Right lobe of liver (tissue), 4 donors: ENCODE results near the gene BEST4.

ENCODE experiments used
- POLR2A ChIP-seq: fragments of 450-650 bp; IDR thresholded peaks from one replicate; pipeline ENCODE4 v1.6.1; 2017; ENCODE audit warnings: antibody characterized with exemption, mild to moderate bottlenecking
- TF ChIP-seq, protein P1 (sequence below), 4 donors: fragments of 200-600 bp in 3 of 4; fragments of 450-650 bp in 1 of 4; IDR thresholded peaks; one replicate each; pipeline versions ENCODE4 v1.5.1 to v1.8.0; 2016 to 2022; ENCODE audit warnings: antibody characterized with exemption in 4 of 4, mild to moderate bottlenecking in 2 of 4
- donor health status: DM: no; HTN: no; CAD: no.
- donor health status: DM: no; HTN: no; CAD: no.
- donor health status: DM: no; HTN: yes; CAD: no.

DNA sequence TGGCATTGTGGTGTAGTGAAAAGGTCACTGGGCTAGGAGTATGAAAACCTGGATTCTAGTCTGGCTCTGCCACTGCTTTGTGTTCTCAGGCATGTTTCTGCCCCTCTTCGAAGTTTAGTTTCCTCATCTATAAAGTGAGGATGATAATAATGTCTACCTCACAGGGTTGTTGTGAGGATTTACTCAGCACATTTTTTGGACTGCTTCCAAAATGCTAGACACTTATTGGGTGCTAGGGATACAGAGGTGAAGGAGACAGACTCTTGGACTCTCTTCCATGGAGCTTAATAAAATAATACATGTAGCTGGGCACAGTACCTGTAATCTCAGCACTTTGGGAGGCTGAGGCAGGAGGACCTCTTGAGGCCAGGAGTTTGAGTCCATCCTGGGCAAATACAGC, 44.8 kb downstream of the BEST4 start:
- no peak for TF ChIP-seq POLR2A
- TF ChIP-seq, protein P1, sequence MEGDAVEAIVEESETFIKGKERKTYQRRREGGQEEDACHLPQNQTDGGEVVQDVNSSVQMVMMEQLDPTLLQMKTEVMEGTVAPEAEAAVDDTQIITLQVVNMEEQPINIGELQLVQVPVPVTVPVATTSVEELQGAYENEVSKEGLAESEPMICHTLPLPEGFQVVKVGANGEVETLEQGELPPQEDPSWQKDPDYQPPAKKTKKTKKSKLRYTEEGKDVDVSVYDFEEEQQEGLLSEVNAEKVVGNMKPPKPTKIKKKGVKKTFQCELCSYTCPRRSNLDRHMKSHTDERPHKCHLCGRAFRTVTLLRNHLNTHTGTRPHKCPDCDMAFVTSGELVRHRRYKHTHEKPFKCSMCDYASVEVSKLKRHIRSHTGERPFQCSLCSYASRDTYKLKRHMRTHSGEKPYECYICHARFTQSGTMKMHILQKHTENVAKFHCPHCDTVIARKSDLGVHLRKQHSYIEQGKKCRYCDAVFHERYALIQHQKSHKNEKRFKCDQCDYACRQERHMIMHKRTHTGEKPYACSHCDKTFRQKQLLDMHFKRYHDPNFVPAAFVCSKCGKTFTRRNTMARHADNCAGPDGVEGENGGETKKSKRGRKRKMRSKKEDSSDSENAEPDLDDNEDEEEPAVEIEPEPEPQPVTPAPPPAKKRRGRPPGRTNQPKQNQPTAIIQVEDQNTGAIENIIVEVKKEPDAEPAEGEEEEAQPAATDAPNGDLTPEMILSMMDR (IDR thresholded peaks at IDR 0.05) = no peak
